ENCODE results near the gene ZFYVE9.
"Not testable (repeated sequence)": the region's sequence is repeated elsewhere in the genome, so short reads cannot be mapped to it uniquely, and the experiment has no call there.

Gene ZFYVE9

DNA sequence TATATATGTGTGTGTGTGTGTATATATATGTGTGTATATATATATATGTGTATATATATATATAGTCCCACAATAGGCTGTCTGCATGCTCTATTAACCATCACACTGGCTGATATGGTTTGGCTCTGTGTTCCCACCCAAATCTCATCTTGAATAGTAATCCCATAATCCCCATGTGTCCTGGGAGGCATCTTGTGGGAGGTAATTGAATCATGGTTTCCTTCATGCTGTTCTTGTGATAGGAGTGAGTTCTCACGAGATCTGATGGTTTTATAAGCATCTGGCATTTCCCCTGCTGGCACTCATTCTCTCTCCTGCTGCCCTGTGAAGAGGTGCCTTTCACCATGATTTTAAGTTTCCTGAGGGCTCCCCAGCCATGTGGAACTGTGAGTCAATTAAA is 228.0 kb downstream of the ZFYVE9 start:
- not testable (repeated sequence) for DNase-seq (ENCODE audit: low read depth in 2 of 2)

DNA sequence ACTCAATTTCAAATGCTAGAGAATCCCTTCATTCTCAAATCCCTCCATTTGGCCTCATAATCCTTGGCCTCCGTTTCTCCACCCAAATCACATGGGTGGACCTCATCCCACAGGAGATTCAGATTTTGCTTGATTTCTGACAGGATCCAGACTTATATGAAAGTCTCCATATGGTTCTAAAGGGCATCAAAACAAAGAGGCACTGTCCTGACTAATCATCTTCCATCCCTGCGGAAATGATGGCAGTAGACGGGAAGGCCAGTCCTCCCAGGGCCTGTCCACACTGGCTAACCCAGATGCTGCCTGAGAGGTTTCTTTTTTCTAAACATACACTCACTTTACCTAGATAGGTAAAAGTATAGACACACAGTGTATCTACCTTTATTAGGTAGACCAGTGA is 243.5 kb downstream of the ZFYVE9 start:
- no peak for DNase-seq (ENCODE audit: low read depth in 2 of 2)

DNA sequence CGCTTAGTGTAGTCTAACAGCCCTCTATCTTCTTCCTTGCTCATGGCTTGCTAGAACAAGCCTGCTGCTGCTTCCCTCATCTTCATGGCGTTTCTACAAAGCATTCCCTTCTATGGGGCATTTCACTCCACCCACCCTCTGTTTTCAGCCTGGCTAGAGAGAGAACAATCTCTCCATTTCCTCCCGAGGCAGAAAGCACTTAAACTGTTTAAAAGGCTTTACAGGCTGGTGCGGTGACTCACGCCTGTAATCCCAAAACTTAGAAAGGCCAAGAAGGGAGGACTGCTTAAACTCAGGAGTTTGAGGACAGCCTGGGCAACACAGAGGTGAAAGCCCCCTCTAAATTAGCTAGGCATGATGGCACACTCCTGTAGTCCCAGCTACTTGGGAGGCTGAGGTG is 244.6 kb downstream of the ZFYVE9 start:
- DNase-seq (ENCODE audit: low read depth in 2 of 2) = no peak

DNA sequence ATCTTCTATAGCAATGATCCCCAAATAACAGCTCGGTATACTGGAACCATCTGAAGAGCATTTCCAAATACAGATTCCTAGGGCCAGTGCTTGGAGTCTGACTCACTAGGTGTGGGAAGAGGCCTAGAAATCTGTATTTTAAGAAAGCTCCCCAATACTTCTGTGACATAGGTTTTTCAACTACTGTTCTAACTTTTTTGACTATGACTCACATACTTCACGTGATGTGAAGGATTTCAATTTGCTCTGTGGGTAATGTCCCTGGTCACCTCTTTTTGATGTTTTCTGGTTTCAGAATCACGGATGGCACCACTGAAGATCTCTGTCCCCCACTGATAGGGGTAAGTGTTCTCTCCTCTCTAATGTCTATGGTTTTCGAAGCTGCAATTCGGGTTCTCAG is 251.3 kb downstream of the ZFYVE9 start:
- no peak for DNase-seq (ENCODE audit: low read depth in 2 of 2)
